ENCODE data around the gene ATP2A3.

DNA sequence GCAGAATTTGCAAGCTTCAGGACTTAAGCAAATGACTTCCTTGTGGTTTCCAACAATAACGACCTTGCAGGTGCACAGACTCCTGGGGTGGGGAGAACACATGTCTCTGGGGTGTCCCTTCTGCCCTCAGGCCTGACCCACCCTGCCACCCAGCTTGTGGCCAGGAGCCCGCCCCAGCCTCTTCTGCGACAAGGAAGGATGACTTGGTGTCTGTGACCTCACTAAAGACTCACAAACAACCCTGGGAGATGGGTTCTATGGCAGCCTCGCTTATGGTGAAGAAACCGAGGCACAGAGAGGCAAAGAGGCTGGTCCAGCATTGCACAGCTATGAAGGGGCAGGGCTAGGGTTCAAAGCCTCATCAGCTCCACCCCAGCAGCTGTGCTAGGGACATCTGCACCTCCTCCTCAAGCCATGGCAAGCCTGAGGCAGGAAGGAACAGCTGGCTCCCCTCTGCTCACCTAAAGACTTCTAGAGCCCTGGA is 2.6 kb downstream of the ATP2A3 start:
- TF ChIP-seq CTCF (IDR thresholded peaks at IDR 0.05) (no peak), POLR2A (IDR thresholded peaks at IDR 0.05) (no peak)
